ENCODE measurements around the gene ASIC4.

Gene ASIC4

DNA sequence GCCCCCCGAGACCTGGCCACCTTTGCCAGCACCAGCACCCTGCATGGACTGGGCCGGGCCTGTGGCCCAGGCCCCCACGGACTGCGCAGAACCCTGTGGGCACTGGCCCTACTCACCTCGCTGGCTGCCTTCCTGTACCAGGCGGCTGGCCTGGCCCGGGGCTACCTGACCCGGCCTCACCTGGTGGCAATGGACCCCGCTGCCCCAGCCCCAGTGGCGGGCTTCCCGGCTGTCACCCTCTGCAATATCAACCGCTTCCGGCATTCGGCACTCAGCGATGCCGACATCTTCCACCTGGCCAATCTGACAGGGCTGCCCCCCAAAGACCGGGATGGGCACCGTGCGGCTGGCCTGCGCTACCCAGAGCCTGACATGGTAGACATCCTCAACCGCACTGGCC lies 554 bp downstream of the ASIC4 start:
- TF ChIP-seq TEAD4 (IDR thresholded peaks at IDR 0.05) (no peak), ZBTB7A (IDR thresholded peaks at IDR 0.05; ENCODE audit: low read depth) (no peak), CEBPB (IDR thresholded peaks at IDR 0.05) (no peak), TAF1 (IDR thresholded peaks at IDR 0.05; ENCODE audit: low read depth) (no peak), EP300 (IDR thresholded peaks at IDR 0.05; ENCODE audit: borderline replicate concordance) (no peak), NFIC (IDR thresholded peaks at IDR 0.05) (no peak), TCF12 (IDR thresholded peaks at IDR 0.05; ENCODE audit: low read depth) (no peak), YY1 (IDR thresholded peaks at IDR 0.05; ENCODE audit: low read depth) (no peak), CREB1 (IDR thresholded peaks at IDR 0.05; ENCODE audit: low read depth) (no peak), FOXM1 (IDR thresholded peaks at IDR 0.05; ENCODE audit: borderline replicate concordance, low read depth) (no peak), EGR1 (IDR thresholded peaks at IDR 0.05) (no peak), RAD21 (IDR thresholded peaks at IDR 0.05; ENCODE audit: low read depth) (no peak)
- TF ChIP-seq, protein P1, sequence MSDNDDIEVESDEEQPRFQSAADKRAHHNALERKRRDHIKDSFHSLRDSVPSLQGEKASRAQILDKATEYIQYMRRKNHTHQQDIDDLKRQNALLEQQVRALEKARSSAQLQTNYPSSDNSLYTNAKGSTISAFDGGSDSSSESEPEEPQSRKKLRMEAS (IDR thresholded peaks at IDR 0.05), result no peak
- TF ChIP-seq, protein P2, sequence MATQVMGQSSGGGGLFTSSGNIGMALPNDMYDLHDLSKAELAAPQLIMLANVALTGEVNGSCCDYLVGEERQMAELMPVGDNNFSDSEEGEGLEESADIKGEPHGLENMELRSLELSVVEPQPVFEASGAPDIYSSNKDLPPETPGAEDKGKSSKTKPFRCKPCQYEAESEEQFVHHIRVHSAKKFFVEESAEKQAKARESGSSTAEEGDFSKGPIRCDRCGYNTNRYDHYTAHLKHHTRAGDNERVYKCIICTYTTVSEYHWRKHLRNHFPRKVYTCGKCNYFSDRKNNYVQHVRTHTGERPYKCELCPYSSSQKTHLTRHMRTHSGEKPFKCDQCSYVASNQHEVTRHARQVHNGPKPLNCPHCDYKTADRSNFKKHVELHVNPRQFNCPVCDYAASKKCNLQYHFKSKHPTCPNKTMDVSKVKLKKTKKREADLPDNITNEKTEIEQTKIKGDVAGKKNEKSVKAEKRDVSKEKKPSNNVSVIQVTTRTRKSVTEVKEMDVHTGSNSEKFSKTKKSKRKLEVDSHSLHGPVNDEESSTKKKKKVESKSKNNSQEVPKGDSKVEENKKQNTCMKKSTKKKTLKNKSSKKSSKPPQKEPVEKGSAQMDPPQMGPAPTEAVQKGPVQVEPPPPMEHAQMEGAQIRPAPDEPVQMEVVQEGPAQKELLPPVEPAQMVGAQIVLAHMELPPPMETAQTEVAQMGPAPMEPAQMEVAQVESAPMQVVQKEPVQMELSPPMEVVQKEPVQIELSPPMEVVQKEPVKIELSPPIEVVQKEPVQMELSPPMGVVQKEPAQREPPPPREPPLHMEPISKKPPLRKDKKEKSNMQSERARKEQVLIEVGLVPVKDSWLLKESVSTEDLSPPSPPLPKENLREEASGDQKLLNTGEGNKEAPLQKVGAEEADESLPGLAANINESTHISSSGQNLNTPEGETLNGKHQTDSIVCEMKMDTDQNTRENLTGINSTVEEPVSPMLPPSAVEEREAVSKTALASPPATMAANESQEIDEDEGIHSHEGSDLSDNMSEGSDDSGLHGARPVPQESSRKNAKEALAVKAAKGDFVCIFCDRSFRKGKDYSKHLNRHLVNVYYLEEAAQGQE (IDR thresholded peaks at IDR 0.05; ENCODE audit: low read depth), result no peak
- TF ChIP-seq, protein P3, sequence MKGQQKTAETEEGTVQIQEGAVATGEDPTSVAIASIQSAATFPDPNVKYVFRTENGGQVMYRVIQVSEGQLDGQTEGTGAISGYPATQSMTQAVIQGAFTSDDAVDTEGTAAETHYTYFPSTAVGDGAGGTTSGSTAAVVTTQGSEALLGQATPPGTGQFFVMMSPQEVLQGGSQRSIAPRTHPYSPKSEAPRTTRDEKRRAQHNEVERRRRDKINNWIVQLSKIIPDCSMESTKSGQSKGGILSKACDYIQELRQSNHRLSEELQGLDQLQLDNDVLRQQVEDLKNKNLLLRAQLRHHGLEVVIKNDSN (IDR thresholded peaks at IDR 0.05), result no peak

DNA sequence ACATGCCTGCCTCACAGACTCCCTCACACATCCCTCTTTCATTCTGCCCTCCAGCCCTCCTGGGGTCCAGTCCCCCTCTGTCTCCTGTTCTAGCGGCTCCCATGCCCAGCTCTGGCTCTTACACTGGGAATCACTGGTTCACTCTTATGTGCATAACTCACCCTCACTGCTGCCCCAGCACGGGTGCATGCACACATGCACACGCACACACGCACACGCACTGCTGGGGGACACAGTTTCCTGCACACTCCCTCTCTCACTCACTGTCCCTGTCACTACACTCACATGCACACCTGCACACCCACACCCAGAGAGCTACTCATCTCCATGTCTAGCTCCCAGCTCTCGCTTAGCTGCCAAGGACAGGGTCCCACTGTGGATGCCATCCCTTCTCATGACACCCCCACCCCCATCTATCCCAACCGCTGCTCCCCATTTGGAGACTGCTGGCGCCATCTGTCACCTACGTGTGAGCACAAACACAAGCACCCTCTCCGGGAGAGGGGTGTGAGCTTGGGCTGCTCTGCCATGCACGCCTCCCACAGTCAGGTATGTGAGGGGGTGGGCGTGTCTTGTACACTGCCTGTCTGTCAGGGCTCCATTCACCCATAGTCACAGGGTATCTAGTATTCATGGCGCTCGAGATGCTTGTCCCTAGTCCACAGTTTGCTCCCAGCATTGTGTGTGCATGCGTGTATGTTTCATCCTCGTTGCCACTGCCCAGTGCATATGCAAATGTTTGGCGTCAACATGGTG lies 1.8 kb downstream of the ASIC4 start:
- TF ChIP-seq CREB1 (IDR thresholded peaks at IDR 0.05; ENCODE audit: low read depth) (no peak), CEBPB (IDR thresholded peaks at IDR 0.05) (no peak), RAD21 (IDR thresholded peaks at IDR 0.05; ENCODE audit: low read depth) (no peak), NFIC (IDR thresholded peaks at IDR 0.05) (no peak), ZBTB7A (IDR thresholded peaks at IDR 0.05; ENCODE audit: low read depth) (no peak), TAF1 (IDR thresholded peaks at IDR 0.05; ENCODE audit: low read depth) (no peak)
- TF ChIP-seq, protein P3 (IDR thresholded peaks at IDR 0.05), result no peak
- TF ChIP-seq, protein P1 (IDR thresholded peaks at IDR 0.05), result no peak

DNA sequence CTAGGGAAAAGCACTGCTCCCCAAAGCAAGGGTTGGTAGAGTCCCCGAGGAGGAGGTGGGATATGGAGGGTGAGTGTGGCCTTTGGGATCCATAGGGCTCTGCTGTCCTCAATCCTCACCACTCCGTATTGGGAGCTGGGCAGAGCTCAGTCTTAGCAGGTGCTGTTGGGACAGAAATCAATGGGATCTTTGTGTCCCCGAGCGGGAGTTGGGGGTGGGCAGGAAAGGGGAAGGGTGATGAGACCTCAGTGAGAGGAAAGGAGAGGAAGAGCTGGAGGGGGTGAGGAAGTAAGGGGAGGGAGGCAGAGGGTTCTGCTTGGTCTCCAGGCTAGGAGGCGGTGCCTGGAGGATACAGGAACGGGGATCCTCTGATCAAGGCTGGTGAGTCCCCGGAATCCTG lies 2.6 kb downstream of the ASIC4 start:
- TF ChIP-seq TCF12 (IDR thresholded peaks at IDR 0.05; ENCODE audit: low read depth) (no peak), YY1 (IDR thresholded peaks at IDR 0.05; ENCODE audit: low read depth) (no peak), ZBTB7A (IDR thresholded peaks at IDR 0.05; ENCODE audit: low read depth) (no peak), TAF1 (IDR thresholded peaks at IDR 0.05; ENCODE audit: low read depth) (no peak), NFIC (IDR thresholded peaks at IDR 0.05) (no peak), CREB1 (IDR thresholded peaks at IDR 0.05; ENCODE audit: low read depth) (no peak), EGR1 (IDR thresholded peaks at IDR 0.05) (no peak), FOXM1 (IDR thresholded peaks at IDR 0.05; ENCODE audit: borderline replicate concordance, low read depth) (no peak), TEAD4 (IDR thresholded peaks at IDR 0.05) (no peak), CEBPB (IDR thresholded peaks at IDR 0.05) (no peak), RAD21 (IDR thresholded peaks at IDR 0.05; ENCODE audit: low read depth) (no peak), EP300 (IDR thresholded peaks at IDR 0.05; ENCODE audit: borderline replicate concordance) (no peak)
- TF ChIP-seq, protein P2 (IDR thresholded peaks at IDR 0.05; ENCODE audit: low read depth), result no peak
- TF ChIP-seq, protein P1 (IDR thresholded peaks at IDR 0.05), result no peak
- TF ChIP-seq, protein P3 (IDR thresholded peaks at IDR 0.05), result no peak

DNA sequence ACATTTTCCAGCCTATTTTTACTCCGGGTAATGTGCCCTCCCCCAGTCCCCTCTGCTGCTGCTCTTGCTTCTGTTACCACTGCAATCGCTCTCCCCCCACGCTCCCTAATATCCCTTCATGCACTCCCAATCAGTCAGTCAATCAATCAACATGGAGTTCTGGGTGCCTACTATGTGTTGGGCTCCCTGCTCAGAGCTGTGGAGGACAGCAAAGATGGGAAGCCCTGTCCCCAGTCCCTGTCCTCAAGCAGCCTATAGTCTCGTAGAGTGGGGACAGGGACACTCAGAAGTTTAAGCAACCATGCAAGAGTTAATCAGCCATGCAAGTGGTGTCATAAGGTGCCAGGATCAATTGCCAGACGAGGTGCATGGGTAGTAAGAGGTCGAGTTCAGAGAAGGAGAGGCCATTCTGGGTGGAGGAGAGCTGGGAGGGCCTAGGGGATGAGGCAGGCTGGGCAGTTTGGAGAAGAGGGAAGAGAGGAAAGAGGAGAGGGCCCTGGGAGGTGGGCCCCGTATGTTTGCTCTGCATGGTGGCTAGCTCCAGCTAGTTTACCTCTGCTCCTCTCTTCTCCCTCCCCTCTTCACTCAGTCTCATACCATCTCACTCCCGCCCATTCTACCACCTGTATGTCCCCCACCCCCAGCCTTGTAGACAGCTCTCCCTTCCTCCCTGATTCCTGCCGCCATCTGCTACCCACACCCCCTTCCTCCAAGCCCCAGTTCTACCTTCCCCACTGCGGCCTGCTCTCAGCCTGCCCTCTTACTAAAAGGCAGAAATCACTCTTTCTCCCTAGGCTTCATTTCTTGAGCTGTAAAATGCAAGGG lies 3.9 kb downstream of the ASIC4 start:
- TF ChIP-seq YY1 (IDR thresholded peaks at IDR 0.05; ENCODE audit: low read depth) (no peak), CEBPB (IDR thresholded peaks at IDR 0.05) (no peak), FOXM1 (IDR thresholded peaks at IDR 0.05; ENCODE audit: borderline replicate concordance, low read depth) (no peak), RAD21 (IDR thresholded peaks at IDR 0.05; ENCODE audit: low read depth) (no peak), NFIC (IDR thresholded peaks at IDR 0.05) (no peak)
- TF ChIP-seq, protein P2 (IDR thresholded peaks at IDR 0.05; ENCODE audit: low read depth), result no peak
- TF ChIP-seq, protein P1 (IDR thresholded peaks at IDR 0.05), result no peak
